Kidney epithelial cell (primary cell): ENCODE results near the gene STIP1. TPM values are rescaled to one million over a fixed set of nuclear protein-coding genes. Genes with fewer than 3 reads are reported as not detected.

ENCODE experiments used
- DNase-seq: peaks from one replicate; pipeline ENCODE4 v3.0.0-alpha.2; 2010; ENCODE audit warnings: low read depth
- H3K27me3 ChIP-seq: 2 replicates; pipeline ENCODE4 v1.6.0; 2011; ENCODE audit warnings: low read length; ENCODE audit not compliant: control insufficient read depth, insufficient read depth
- H3K36me3 ChIP-seq: 2 replicates; pipeline ENCODE4 v1.5.1; 2011; ENCODE audit warnings: low read length; ENCODE audit not compliant: control insufficient read depth, insufficient read depth
- H3K4me3 ChIP-seq: 2 replicates; pipeline ENCODE4 v1.5.1; 2011; ENCODE audit warnings: low read depth, mild to moderate bottlenecking, control low read depth, low read length
- total RNA-seq: library from RNA; depleted of rRNA; stranded (reverse); fragments of >200 nt; gene quantifications from 2 replicates; pipeline ENCODE4 v1.2.3, GENCODE V29; 2015
- TF ChIP-seq, protein P1 (sequence below): IDR thresholded peaks from 2 replicates; pipeline ENCODE4 v1.5.1; 2011; ENCODE audit warnings: mild to moderate bottlenecking, moderate library complexity, low read length, control low read depth, inconsistent platforms; ENCODE audit not compliant: insufficient read depth, poor library complexity, severe bottlenecking

STIP1 gene
- total RNA-seq, 1 donor from 2014 or later, result 138 TPM

DNA sequence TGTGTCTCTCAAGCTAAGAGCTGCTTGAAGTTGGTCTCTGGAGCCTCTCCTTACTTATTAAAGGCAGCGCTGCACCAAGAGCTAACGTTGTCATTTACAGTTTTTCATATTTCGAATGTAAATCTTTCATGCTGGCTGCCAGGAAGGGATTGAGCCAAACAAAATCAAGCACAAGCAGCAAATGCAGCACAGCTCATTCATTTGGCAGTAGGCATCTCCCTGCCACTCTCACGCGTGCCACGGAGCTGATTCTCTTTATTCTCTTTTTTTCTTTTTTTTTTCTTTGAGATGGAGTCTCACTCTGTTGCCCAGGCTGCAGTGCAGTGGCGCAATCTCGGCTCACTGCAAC, 47.0 kb downstream of the STIP1 start:
- H3K4me3 ChIP-seq, result no peak overlapping the region
- no peak for DNase-seq
- H3K36me3 ChIP-seq, result no peaks in the 10 kb centered on the region
- TF ChIP-seq, protein P1, sequence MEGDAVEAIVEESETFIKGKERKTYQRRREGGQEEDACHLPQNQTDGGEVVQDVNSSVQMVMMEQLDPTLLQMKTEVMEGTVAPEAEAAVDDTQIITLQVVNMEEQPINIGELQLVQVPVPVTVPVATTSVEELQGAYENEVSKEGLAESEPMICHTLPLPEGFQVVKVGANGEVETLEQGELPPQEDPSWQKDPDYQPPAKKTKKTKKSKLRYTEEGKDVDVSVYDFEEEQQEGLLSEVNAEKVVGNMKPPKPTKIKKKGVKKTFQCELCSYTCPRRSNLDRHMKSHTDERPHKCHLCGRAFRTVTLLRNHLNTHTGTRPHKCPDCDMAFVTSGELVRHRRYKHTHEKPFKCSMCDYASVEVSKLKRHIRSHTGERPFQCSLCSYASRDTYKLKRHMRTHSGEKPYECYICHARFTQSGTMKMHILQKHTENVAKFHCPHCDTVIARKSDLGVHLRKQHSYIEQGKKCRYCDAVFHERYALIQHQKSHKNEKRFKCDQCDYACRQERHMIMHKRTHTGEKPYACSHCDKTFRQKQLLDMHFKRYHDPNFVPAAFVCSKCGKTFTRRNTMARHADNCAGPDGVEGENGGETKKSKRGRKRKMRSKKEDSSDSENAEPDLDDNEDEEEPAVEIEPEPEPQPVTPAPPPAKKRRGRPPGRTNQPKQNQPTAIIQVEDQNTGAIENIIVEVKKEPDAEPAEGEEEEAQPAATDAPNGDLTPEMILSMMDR, result no peak
- no peaks in the 10 kb centered on the region for H3K27me3 ChIP-seq

DNA sequence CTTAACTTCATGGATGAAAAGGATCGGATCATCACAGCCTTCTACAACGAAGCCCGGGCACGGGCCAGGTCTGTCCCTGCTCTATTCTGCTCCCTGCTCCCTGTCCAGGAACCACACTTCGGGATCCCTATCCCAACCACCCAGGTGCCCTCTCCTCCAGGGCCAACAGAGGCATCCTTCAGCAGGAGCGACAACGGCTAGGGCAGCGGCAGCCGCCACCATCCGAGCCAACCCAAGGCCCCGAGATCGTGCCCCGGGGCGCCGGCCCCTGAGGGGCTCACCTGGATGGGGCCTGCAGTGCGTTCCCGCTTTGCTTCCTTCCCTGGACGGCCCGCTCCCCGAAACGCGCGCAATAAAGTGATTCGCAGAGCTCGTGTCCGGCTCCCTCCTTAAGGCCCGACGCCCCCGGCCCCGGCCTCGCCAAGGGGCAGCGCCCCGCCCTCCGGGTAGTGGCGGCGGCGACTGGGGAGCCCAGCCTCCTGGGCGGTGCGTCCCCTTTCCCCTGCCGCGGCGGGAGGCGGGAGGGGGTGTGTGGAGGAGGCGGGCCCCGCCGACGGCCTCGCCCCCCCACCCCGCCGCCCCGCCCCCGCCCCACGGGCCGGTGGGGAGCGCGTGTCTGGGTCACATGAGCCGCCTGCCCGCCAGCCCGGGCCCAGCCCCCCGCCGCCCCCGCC, 48.1 kb downstream of the STIP1 start, which contains the start of gene VEGFB:
TSS of gene VEGFB (plus strand) at position 672 of the 674 bp plus-strand sequence. CDS start 250 bp downstream, outside the sequence.
- Histone ChIP-seq H3K4me3 (peak within 1 kb of the TSS; percentile 50), H3K36me3 (no peaks in the 10 kb centered on the region), H3K27me3 (no peaks in the 10 kb centered on the region)
- no peak for DNase-seq
- TF ChIP-seq, protein P1, result no peak

DNA sequence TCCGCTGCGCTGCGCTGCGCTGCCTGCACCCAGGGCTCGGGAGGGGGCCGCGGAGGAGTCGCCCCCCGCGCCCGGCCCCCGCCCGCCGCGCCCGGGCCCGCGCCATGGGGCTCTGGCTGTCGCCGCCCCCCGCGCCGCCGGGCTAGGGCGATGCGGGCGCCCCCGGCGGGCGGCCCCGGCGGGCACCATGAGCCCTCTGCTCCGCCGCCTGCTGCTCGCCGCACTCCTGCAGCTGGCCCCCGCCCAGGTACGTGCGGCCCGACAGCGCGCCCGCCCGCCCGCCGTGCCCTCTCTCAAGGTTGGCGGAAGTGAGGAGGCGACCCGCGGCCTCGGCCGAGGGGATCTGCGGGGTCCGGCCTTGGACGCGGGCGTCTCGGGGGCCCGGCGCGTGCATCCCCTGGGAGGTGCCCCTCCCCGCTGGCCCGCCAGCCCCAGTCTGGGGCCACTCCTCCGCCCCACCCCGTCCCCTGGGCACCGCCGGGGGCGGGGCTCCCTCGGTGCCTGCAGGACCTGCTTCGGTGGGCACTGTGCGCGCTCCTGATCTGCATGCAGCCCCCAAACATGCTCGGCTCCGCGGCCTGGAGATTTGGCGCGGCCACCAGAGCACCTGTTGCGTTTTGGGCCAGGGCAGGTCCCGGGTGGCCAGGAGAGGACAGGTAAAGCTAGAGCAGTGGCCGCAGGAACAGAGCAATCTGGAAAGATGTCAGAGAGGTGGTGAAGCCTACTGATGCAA, 48.8 kb downstream of the STIP1 start:
- H3K36me3 ChIP-seq, result no peaks in the 10 kb centered on the region
- TF ChIP-seq, protein P1, result no peak
- no peak for DNase-seq
- H3K27me3 ChIP-seq, result no peaks in the 10 kb centered on the region
- H3K4me3 ChIP-seq, result peak overlapping the region; percentile 50

DNA sequence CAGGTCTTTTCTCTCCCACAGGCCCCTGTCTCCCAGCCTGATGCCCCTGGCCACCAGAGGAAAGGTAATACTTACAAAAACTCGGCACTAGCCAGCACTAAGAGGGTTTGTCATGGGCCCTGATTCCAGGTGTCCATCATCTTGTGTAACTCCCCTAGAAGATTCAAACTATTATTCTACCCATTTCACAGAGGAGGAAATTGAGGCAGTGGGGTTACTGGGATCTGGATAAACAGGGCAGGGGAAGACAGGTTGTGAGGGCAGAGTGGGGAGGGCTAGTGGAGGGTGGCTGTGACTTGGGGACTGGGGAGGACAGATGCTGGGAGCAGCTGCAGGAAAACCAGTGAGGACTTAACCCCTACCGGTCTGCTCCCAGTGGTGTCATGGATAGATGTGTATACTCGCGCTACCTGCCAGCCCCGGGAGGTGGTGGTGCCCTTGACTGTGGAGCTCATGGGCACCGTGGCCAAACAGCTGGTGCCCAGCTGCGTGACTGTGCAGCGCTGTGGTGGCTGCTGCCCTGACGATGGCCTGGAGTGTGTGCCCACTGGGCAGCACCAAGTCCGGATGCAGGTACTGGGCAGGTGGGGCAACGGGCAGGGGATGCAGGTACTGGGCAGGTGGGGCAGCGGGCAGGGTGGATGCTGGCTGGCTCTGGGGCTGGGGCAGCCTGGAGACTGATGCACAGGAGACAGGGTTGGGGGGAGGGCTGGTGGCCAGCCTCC, 49.6 kb downstream of the STIP1 start:
- TF ChIP-seq, protein P1, result no peak

DNA sequence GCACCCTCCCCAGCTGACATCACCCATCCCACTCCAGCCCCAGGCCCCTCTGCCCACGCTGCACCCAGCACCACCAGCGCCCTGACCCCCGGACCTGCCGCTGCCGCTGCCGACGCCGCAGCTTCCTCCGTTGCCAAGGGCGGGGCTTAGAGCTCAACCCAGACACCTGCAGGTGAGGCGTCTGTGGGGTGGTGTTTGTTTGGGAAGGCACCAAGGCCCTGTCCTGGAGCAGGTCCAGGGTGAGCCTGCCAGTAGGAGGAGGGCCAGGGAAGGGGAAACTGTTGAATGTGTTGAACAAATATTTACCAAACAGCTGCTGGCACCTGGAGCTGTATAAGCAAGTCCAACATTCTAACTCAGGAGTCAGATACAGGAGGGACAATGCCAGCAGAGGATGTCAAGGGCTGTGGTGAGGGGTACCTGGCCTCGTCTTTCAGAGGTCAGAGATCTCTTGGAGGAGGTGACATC, 51.5 kb downstream of the STIP1 start:
- Histone ChIP-seq H3K4me3 (no peak overlapping the region), H3K36me3 (no peaks in the 10 kb centered on the region), H3K27me3 (no peaks in the 10 kb centered on the region)
- TF ChIP-seq, protein P1, result no peak
- no peak for DNase-seq

More for the DNA sequence above, 49.6 kb downstream of the STIP1 start:
- Histone ChIP-seq H3K4me3 (peak overlapping the region; percentile 50), H3K36me3 (no peaks in the 10 kb centered on the region), H3K27me3 (no peaks in the 10 kb centered on the region)
- DNase-seq, result no peak
